HUES6 (cell line): ENCODE results near the gene NES.

Source experiments
- H3K27ac ChIP-seq: 2 replicates; pipeline ENCODE4 v1.7.0; 2013; ENCODE audit warnings: low read depth, mild to moderate bottlenecking, low read length, inconsistent platforms
- H3K27me3 ChIP-seq: 2 replicates; pipeline ENCODE4 v1.6.1; 2013; ENCODE audit warnings: low read length; ENCODE audit not compliant: control insufficient read depth, insufficient read depth
- H3K36me3 ChIP-seq: 2 replicates; pipeline ENCODE4 v1.6.1; 2013; ENCODE audit warnings: low read length; ENCODE audit not compliant: control insufficient read depth, insufficient read depth
- H3K4me1 ChIP-seq: 2 replicates; pipeline ENCODE4 v1.6.1; 2013; ENCODE audit warnings: low read length; ENCODE audit not compliant: control insufficient read depth, insufficient read depth
- H3K4me3 ChIP-seq: 2 replicates; pipeline ENCODE4 v1.5.1; 2013; ENCODE audit warnings: low read depth, low read length
- H3K9ac ChIP-seq: one replicate; pipeline ENCODE4 v1.6.1; 2013; ENCODE audit warnings: mild to moderate bottlenecking, low read length
- H3K9me3 ChIP-seq: 2 replicates; pipeline ENCODE4 v1.6.1; 2013; ENCODE audit warnings: low read depth, low read length; ENCODE audit not compliant: control insufficient read depth, insufficient read depth

Gene NES

DNA sequence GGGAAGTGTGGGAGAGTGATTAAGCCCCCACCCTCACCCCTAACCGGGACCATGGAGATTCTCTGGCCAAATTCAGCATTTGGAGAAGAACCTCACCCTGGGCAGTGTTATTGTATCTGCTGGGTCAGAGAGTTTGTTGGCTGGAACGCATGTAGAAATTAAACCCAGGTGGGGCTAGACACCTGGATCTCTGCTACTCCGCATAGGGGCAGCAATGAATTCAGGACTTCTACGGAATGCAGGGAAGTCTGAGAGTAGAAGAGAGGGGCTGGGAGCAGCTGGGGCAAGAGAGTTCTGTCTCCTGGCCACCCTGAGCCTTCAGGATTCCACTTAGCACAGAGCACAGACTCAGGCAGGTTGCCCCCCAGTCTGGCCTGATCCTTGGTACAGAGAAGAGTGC lies 31.8 kb upstream of the NES start:
- peaks cover 63% of the 10 kb centered on the region for H3K4me1 ChIP-seq
- H3K27ac ChIP-seq, result peak overlapping the region; percentile 20; the same call in 1 of the 2 replicates
- no peaks in the 10 kb centered on the region for H3K36me3 ChIP-seq
- no peaks in the 10 kb centered on the region for H3K9me3 ChIP-seq
- H3K4me3 ChIP-seq, result peak overlapping the region; percentile 76; the same call in 1 of the 2 replicates
- peaks cover 8% of the 10 kb centered on the region; the same call in 1 of the 2 replicates for H3K27me3 ChIP-seq
- peak overlapping the region; percentile 58 for H3K9ac ChIP-seq

DNA sequence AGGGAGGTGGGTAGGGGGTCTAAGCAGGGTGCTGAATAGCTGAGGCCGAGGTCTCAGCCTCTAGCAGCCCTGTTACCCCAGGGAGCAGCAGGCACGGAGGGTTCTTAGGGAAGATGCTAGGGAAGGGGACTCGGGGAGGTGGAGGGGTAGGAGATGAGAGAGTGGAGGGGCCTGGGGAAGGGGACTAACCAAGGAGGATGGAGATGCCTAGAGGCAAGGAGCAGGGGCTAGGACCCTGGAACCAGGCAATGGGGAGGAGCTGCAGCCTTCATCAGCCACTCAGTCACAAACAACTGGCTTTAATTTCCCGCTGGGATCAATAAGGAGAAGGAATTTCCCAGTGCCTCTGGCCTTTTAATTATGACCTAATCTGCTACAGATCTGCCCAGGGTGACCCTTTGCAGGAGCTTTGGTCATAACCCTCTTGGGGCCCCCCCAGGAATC lies 31.0 kb upstream of the NES start:
- peak overlapping the region; percentile 87 for H3K9ac ChIP-seq
- peak overlapping the region; percentile 76 for H3K4me3 ChIP-seq
- no peaks in the 10 kb centered on the region; the same call in 1 of the 2 replicates for H3K36me3 ChIP-seq
- H3K27ac ChIP-seq, result peak overlapping the region; percentile 79
- H3K27me3 ChIP-seq, result peaks cover 9% of the 10 kb centered on the region; the same call in 1 of the 2 replicates
- no peaks in the 10 kb centered on the region for H3K9me3 ChIP-seq
- H3K4me1 ChIP-seq, result peaks cover 71% of the 10 kb centered on the region

DNA sequence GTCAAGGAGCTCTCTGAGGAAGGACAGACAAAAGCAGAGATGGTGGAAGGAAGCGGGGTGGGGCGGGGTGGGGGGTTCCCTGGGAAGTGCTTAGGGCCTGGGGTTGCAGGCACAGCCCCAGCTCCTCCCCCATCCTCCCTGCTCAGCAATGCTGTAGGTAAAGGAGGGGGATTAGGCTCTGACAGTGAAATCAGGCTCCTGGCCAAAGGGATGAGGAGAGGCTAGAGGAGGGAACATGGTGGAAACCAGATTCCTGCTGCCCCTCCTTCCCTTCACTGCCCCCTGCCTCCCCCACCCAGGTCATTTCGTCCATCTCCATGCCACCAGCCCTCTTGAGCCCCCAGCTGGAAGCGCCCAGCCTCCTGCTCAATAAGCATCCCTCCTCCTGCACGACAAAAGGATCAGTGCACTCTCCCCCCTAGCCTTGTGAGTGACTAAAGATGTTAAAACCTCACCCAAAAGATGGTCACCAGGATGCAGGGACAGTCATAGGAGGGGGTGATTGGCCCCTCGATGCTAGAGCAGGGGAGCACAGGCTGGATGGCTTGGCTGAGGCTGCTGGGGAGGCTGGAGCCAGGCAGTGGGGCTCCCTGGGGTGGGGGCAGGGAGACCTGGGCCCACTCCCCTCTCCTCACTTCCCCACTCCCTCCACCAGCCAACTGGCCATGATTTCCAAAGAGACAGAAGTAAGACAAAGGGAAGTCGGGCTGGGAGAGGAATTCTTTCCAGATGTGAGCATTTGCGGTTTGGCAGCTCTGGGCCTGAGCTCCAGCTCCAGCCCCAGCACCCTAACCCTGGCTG lies 30.4 kb upstream of the NES start:
- peaks cover 71% of the 10 kb centered on the region for H3K4me1 ChIP-seq
- H3K27me3 ChIP-seq, result peaks cover 9% of the 10 kb centered on the region; the same call in 1 of the 2 replicates
- no peaks in the 10 kb centered on the region for H3K9me3 ChIP-seq
- H3K4me3 ChIP-seq, result peak overlapping the region; percentile 76
- peak overlapping the region; percentile 87 for H3K9ac ChIP-seq
- no peaks in the 10 kb centered on the region; the same call in 1 of the 2 replicates for H3K36me3 ChIP-seq
- H3K27ac ChIP-seq, result peak overlapping the region; percentile 90

DNA sequence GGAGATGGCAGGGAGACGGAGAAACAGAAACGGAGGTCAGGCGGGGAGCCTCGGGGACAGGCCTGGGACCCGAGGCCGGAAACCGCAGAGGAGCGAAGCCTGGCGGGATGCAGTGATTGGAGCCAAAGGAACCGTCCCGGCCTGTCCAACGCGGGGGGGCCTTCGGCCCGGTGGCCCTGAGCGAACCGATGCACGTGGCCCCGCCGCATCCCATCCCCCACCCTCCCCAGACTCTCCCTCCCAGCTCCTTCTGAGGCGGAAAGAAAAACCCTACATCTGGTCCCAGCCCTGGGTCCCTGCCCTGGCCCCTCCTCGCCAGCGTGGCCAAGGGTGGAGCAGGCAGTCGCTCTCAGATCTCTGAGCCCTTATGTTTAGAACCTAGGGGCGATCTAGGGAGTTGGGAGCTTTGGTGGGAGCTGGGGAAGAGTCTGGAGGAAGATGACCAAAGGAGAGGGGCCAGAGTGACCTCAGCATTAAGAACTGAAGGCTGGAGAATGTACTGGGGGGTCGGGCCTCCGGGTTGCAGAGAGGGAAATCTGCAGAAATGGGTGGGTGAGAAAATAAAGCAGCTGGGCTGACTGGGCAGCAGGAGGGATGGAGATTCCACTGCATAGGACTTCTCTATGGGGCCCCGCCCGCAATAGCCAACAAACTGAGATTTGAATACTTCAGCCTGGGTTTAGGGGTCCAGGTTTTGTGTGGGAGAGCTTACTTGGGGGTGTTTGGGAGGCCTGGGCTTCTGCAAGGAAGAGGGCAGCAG lies 29.6 kb upstream of the NES start:
- H3K9me3 ChIP-seq, result no peaks in the 10 kb centered on the region
- H3K4me1 ChIP-seq, result peaks cover 63% of the 10 kb centered on the region
- H3K27me3 ChIP-seq, result peaks cover 9% of the 10 kb centered on the region; the same call in 1 of the 2 replicates
- no peaks in the 10 kb centered on the region; the same call in 1 of the 2 replicates for H3K36me3 ChIP-seq
- H3K27ac ChIP-seq, result peak overlapping the region; percentile 90
- H3K4me3 ChIP-seq, result peak overlapping the region; percentile 76
- peak overlapping the region; percentile 87 for H3K9ac ChIP-seq

DNA sequence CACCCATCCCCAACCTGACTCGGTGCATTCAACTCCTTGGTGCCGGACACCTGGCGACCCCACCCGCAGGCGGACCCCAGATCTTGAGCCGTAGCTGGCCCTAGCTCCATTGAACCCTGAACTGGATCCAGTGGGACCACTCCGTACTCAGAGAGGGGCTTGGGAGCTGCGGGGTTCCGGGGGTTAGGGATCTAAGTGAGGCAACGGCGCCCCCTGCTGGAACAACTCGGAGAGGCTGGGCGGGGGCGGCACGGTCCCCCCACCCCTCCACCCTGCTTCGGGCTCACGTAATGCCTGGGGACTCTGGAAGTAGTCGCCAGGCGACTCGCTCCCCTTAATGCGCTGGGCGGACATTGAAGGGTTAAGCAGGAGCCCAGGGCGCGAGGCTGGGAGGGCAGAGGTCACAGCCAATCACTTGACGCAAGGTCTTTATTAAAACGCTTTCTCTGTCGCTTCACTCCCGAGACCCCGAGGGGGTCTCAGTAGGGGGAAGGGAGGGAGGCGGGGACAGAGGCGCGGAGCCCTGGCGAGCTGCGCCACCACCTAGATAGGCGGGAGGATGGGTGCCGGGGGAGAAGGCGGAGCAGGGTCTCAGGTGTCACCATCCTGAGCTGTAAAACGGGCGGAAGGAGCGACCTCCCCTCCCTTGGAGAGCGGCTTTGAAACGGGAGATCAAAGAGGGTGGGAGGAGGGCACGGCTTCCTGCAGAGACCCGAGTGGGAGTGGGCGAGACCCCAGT lies 28.9 kb upstream of the NES start:
- peaks cover 56% of the 10 kb centered on the region for H3K4me1 ChIP-seq
- H3K27me3 ChIP-seq, result peaks cover 9% of the 10 kb centered on the region; the same call in 1 of the 2 replicates
- H3K4me3 ChIP-seq, result peak overlapping the region; percentile 76
- H3K9ac ChIP-seq, result peak overlapping the region; percentile 87
- H3K36me3 ChIP-seq, result peaks cover 7% of the 10 kb centered on the region
- peak overlapping the region; percentile 90 for H3K27ac ChIP-seq
- H3K9me3 ChIP-seq, result no peaks in the 10 kb centered on the region

DNA sequence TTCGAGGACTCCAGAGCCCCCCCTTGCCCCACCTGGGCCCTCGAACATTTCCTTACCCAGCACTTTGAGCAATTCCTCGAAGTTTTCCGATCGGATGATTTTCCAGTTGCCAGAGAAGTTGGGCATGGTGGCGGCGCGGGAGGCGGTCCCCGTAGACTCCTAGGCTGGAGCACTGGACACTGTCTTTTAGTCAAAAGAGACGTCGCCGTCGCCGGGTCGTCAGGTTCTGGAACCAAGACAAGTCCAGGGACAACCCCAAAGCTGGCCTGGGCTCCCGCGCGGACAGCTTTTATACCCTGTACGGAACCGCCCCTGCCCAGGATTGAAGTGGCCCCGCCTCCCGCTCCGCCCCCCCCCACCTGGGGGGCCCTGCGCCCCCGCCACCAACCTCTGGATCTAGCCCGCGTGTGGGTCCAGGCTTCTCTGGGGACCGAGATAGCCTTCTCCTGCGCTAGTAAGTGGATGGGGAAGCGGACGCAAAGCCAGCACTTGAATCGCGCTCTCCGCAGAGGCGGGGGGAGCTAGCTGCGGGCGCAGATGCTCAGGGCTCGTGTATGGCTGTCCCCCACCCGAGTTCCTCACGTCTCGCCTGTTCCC lies 28.2 kb upstream of the NES start, which contains the start of gene CRABP2:
Gene CRABP2 (minus strand): TSS at position 263 of the 597 bp plus-strand sequence. CDS start 137 bp downstream, at position 126.
- peak within 1 kb of the TSS; percentile 76 for H3K4me3 ChIP-seq
- H3K27me3 ChIP-seq, result peaks cover 9% of the 10 kb centered on the region; the same call in 1 of the 2 replicates
- peaks cover 50% of the 10 kb centered on the region for H3K4me1 ChIP-seq
- H3K36me3 ChIP-seq, result peaks cover 13% of the 10 kb centered on the region
- no peaks in the 10 kb centered on the region for H3K9me3 ChIP-seq
- H3K27ac ChIP-seq, result peak within 1 kb of the TSS; percentile 90
- peak within 1 kb of the TSS; percentile 87 for H3K9ac ChIP-seq

DNA sequence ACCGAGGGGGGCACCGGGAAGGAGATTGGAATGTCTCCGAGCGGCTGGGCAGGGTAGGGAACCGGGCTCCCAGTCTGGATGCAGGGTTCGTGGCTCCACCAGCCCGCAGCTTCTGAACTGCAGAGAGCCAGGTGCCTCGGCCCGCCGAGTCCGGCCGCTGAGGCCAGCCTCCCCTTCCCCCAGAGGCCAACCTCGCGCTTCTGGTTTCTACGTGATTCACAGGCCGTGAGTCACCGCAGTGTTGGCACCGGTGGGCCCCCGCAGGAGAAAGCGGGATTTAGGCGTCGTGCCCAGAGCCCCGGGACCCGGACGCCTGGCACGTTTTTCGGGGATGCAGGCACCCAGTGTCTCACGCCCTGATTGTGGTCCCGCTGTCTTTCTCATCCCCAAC lies 27.7 kb upstream of the NES start:
- H3K36me3 ChIP-seq, result peaks cover 18% of the 10 kb centered on the region
- H3K27me3 ChIP-seq, result peaks cover 9% of the 10 kb centered on the region; the same call in 1 of the 2 replicates
- peaks cover 45% of the 10 kb centered on the region for H3K4me1 ChIP-seq
- H3K27ac ChIP-seq, result peak overlapping the region; percentile 77; the same call in 1 of the 2 replicates
- H3K9ac ChIP-seq, result peak overlapping the region; percentile 87
- H3K4me3 ChIP-seq, result peak overlapping the region; percentile 76
- H3K9me3 ChIP-seq, result no peaks in the 10 kb centered on the region

DNA sequence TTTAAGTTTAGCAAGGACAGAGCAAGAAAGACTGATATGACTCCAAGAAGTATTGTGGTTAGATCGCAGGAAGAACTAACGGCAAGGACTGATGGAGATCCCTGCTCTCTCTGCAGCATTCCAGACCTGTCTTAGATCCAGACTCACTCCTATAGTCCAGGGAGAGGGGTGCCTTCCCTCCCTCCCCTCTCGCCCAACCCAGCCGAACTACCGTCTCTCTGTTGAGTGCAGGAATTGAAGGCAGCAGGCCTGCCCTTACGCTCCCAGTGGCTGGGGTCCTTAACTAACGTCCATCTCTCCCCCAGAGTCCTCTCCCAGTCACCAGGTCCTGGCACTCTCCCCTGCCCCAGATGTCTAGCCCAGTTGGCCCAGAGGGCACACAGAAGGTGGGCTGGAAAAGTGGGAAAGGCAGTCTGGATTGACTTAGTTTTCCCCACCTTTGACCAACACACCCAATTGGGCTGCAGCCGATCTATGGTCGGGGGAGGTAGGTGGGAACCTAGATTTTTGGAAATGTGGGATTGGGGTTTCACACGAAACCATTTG lies 27.0 kb upstream of the NES start:
- peaks cover 39% of the 10 kb centered on the region for H3K4me1 ChIP-seq
- peaks cover 9% of the 10 kb centered on the region; the same call in 1 of the 2 replicates for H3K27me3 ChIP-seq
- peak overlapping the region; percentile 76 for H3K4me3 ChIP-seq
- peak overlapping the region; percentile 87 for H3K9ac ChIP-seq
- H3K9me3 ChIP-seq, result no peaks in the 10 kb centered on the region
- H3K27ac ChIP-seq, result no peak overlapping the region; the same call in 1 of the 2 replicates
- H3K36me3 ChIP-seq, result peaks cover 25% of the 10 kb centered on the region

DNA sequence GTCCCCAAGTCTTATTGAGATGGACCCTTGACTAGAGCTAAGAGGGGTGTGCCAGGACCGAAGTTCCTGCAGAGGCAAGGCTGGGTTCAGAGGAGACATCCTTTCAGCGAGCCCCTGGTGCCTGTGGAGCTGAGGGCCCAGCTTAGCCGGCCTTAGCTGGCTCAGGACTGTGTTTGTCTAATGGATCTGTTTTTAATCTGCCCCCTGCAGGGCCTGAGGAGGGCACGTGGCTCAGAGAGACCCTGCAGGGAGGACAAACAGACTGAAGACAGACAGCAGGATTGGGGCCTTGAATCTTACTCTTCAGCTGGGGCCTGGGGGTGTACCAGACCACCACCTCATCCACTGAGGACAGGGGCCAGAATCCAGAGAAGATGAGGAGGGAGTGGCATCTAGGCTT lies 26.5 kb upstream of the NES start:
- Histone ChIP-seq H3K36me3 (peaks cover 30% of the 10 kb centered on the region), H3K9me3 (no peaks in the 10 kb centered on the region), H3K4me3 (peak overlapping the region; percentile 76), H3K9ac (peak overlapping the region; percentile 87), H3K27me3 (peaks cover 9% of the 10 kb centered on the region; the same call in 1 of the 2 replicates), H3K4me1 (peaks cover 34% of the 10 kb centered on the region), H3K27ac (no peak overlapping the region)

DNA sequence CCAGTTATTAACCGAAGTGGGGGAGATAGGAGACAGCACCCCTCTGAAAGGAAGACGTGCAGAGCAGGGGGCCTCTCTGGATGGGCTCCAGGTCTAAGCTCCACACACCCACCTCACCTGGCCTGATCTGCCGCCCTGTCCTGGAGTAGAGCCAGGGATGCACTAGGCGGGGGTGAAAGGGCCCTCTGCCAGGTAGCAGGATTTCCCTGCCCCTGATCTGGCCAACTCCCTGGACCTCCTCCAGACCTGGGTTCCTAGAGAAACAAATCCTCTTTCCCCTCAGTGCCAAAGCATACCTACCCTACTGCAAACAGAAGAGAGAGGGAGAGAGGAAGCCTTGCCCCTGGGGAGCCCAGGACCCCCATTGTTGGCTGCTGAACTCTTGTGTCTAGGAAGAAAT lies 26.1 kb upstream of the NES start:
- Histone ChIP-seq H3K9me3 (no peaks in the 10 kb centered on the region), H3K4me1 (peaks cover 30% of the 10 kb centered on the region), H3K36me3 (peaks cover 34% of the 10 kb centered on the region), H3K27me3 (peaks cover 9% of the 10 kb centered on the region; the same call in 1 of the 2 replicates), H3K4me3 (peak overlapping the region; percentile 76), H3K27ac (no peak overlapping the region), H3K9ac (peak overlapping the region; percentile 87)
